HG03520 (cell line): Measurements from ENCODE around the gene NT5DC4.

ENCODE experiments used
- ATAC-seq: cut with Tn5 transposase; IDR thresholded peaks from one replicate; pipeline ENCODE4 v1.9.1; 2021; ENCODE audit warnings: mild to moderate bottlenecking, moderate library complexity; ENCODE audit not compliant: unreplicated experiment

The NT5DC4 gene

GRCh38 chr2:112722816-112723546 is 2.2 kb downstream of the NT5DC4 start:
- no peak for ATAC-seq

- ATAC-seq: no peak
Measured at GRCh38 chr2:112723547-112723940, 2.7 kb downstream of the NT5DC4 start.

- no peak for ATAC-seq
Measured at GRCh38 chr2:112723995-112724394, 3.2 kb downstream of the NT5DC4 start.

GRCh38 chr2:112724591-112725525 is 4.0 kb downstream of the NT5DC4 start:
- no peak for ATAC-seq

GRCh38 chr2:112725545-112726457 is 5.0 kb downstream of the NT5DC4 start:
- peak; percentile 56 for ATAC-seq

- ATAC-seq: peak; percentile 64
Measured at GRCh38 chr2:112726487-112727190, 5.8 kb downstream of the NT5DC4 start.

GRCh38 chr2:112727276-112728028 is 6.6 kb downstream of the NT5DC4 start:
- no peak for ATAC-seq

- no peak for ATAC-seq
Measured at GRCh38 chr2:112728029-112728362, 7.2 kb downstream of the NT5DC4 start.

GRCh38 chr2:112728378-112729175 is 7.8 kb downstream of the NT5DC4 start:
- ATAC-seq: no peak

- no peak for ATAC-seq
Measured at GRCh38 chr2:112730216-112730615, 9.4 kb downstream of the NT5DC4 start.

- ATAC-seq: no peak
Measured at GRCh38 chr2:112730791-112731190, 10.0 kb downstream of the NT5DC4 start.

- no peak for ATAC-seq
Measured at GRCh38 chr2:112731479-112731878, 10.7 kb downstream of the NT5DC4 start.

- ATAC-seq: no peak
Measured at GRCh38 chr2:112733456-112733855, 12.6 kb downstream of the NT5DC4 start.

GRCh38 chr2:112733871-112734270 is 13.1 kb downstream of the NT5DC4 start:
- no peak for ATAC-seq

- no peak for ATAC-seq
Measured at GRCh38 chr2:112737542-112738232, 16.9 kb downstream of the NT5DC4 start.

- ATAC-seq: no peak
Measured at GRCh38 chr2:112740527-112740926, 19.7 kb downstream of the NT5DC4 start.

- ATAC-seq: peak; percentile 60
Measured at GRCh38 chr2:112749755-112750559, 29.1 kb downstream of the NT5DC4 start.

- ATAC-seq: no peak
Measured at GRCh38 chr2:112750560-112750843, 29.7 kb downstream of the NT5DC4 start.
